Osteocyte (in vitro differentiated cells): ENCODE results near the gene EPHA10. TPM values are rescaled to one million over a fixed set of nuclear protein-coding genes. Genes with fewer than 3 reads are reported as not detected.
"Not testable (repeated sequence)": the region's sequence is repeated elsewhere in the genome, so short reads cannot be mapped to it uniquely, and the experiment has no call there.

Experiments
- DNase-seq: peaks from one replicate; pipeline ENCODE4 v3.0.0; 2021; ENCODE audit warnings: mixed read lengths; ENCODE audit not compliant: unreplicated experiment; ENCODE audit errors: extremely low spot score
- H3K27ac Mint-ChIP-seq: one replicate; pipeline ENCODE4 v1.8.0; 2021; ENCODE audit warnings: mild to moderate bottlenecking, mixed read lengths; ENCODE audit not compliant: unreplicated experiment
- H3K27me3 Mint-ChIP-seq: one replicate; pipeline ENCODE4 v1.8.0; 2021; ENCODE audit warnings: mixed read lengths; ENCODE audit not compliant: unreplicated experiment
- H3K36me3 Mint-ChIP-seq: one replicate; pipeline ENCODE4 v1.8.0; 2021; ENCODE audit warnings: mixed read lengths; ENCODE audit not compliant: unreplicated experiment
- H3K4me1 Mint-ChIP-seq: one replicate; pipeline ENCODE4 v1.8.0; 2021; ENCODE audit warnings: mixed read lengths; ENCODE audit not compliant: unreplicated experiment
- H3K4me3 Mint-ChIP-seq: one replicate; pipeline ENCODE4 v1.8.0; 2021; ENCODE audit warnings: mild to moderate bottlenecking, moderate library complexity, mixed read lengths; ENCODE audit not compliant: unreplicated experiment
- H3K9me3 Mint-ChIP-seq: one replicate; pipeline ENCODE4 v1.8.0; 2021; ENCODE audit warnings: mixed read lengths; ENCODE audit not compliant: unreplicated experiment
- total RNA-seq: library from RNA; stranded (reverse); gene quantifications from 2 replicates; pipeline ENCODE4 v1.2.1, GENCODE V29; 2021
- TF ChIP-seq, protein P1 (sequence below): fragments of 200-600 bp; sonication (generic); IDR thresholded peaks from 2 replicates; pipeline ENCODE4 v1.5.0; 2021; ENCODE audit warnings: antibody characterized with exemption, mild to moderate bottlenecking, moderate library complexity

Gene EPHA10
- total RNA-seq, 1 donor from 2014 or later = not detected

DNA sequence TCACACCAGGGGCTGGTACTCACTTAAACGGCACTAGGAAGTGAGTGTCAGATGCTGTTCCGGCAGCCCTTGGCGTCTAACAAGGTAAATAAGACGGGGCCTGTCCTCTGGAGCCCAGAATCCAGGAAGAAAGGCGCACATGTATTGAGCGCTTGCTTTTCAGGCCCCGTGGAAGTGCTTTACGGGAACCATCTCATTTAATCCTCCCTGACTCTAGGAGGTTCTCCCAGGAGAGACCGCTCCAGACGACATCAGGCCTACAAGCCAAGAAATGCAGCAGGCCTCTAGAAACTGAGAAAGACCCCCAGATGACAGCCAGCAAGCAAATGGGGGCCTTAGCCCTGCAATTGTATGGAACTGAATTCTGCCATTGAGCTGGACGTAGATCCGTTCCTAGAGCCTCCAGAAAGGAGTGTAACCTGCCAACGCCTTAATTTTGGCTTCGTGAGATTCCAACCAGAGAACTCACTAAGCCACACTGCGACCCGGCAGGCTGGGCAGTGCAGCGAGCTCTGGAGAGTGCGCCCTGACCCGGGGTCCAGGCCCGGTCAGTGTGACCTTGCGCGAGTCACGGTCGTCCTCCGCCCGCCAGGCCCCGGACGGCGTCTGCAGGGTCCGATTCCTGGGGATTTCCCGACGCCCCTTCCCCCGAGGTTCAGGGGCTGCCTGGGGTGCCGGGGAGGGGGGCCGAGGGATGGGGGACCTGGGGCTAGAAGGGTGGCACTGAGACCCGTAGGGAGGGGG is 28.2 kb upstream of the EPHA10 start:
- H3K9me3 Mint-ChIP-seq = no peaks in the 10 kb centered on the region
- H3K27ac Mint-ChIP-seq = no peak overlapping the region
- H3K4me1 Mint-ChIP-seq = peaks cover 9% of the 10 kb centered on the region
- H3K4me3 Mint-ChIP-seq = peak overlapping the region; percentile 50
- DNase-seq = no peak
- H3K36me3 Mint-ChIP-seq = no peaks in the 10 kb centered on the region
- peaks cover 29% of the 10 kb centered on the region for H3K27me3 Mint-ChIP-seq
- TF ChIP-seq, protein P1, sequence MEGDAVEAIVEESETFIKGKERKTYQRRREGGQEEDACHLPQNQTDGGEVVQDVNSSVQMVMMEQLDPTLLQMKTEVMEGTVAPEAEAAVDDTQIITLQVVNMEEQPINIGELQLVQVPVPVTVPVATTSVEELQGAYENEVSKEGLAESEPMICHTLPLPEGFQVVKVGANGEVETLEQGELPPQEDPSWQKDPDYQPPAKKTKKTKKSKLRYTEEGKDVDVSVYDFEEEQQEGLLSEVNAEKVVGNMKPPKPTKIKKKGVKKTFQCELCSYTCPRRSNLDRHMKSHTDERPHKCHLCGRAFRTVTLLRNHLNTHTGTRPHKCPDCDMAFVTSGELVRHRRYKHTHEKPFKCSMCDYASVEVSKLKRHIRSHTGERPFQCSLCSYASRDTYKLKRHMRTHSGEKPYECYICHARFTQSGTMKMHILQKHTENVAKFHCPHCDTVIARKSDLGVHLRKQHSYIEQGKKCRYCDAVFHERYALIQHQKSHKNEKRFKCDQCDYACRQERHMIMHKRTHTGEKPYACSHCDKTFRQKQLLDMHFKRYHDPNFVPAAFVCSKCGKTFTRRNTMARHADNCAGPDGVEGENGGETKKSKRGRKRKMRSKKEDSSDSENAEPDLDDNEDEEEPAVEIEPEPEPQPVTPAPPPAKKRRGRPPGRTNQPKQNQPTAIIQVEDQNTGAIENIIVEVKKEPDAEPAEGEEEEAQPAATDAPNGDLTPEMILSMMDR = no peak

DNA sequence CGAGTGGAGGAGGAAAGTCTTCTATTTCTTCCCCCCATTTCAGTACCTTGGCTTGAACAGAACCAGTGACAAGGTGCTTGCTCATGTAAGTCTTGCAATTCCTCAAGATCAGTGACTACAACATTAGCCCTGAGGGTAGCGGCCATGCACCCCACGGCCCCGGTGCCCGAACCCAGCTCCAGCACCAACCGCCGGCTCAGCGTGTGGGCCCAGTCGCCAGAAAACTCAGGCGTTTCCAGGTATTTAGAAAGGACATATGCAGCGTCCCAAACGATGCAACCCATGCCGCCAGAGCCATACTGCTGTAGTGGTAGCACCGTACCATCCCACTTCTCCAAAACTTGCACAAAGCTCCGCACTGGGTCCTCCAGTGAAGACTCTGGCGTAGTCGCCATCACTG is 17.6 kb upstream of the EPHA10 start:
- Mint-ChIP-seq H3K27me3 (peaks cover 21% of the 10 kb centered on the region), H3K4me3 (no peak overlapping the region), H3K9me3 (no peaks in the 10 kb centered on the region), H3K36me3 (no peaks in the 10 kb centered on the region), H3K27ac (no peak overlapping the region), H3K4me1 (no peaks in the 10 kb centered on the region)
- no peak for DNase-seq
- TF ChIP-seq, protein P1 = no peak

DNA sequence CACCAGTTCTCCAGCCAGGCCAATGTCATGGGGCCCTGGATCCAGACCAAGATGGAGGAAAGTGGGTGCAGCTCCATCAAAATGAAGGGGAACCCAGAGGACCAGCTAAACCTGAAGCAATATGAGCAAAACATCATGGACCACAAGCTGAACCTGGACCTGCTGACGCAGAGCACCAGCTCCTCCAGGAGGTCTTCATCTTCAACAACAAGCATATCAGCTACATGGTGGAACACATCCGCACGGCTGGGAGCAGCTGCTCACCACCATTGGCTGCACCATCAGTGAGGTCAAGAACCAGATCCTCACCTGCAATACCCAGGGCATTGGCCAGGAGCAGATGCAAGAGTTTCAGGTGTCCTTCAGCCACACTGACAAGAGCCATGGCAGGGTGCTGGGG is 13.7 kb upstream of the EPHA10 start:
- DNase-seq = no peak

DNA sequence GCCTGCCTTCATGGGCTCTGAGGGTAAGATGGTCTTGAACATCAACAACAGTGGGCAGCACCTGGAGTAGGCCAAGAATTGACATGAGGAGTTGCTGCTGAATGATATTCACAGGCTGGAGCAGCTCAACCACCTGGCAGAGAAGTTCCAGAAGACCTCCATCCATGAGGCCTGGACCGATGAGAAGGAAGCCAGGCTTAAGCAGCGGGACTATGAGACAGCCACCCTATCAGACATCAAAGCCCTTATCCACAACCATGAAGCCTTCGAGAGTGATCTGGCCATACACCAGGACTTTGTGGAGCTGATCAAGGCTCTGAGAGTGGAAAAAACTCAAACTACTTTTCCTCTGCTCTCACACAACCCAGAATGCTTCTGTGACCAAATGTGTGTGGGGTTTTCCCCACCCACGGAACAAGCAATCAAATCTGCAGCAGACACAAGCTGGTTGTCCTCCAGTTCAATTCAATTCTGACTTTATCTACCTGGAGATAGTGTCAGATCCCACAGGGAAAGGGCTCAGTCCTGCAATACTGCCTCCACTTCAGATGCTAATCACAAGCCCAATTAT is 12.1 kb upstream of the EPHA10 start:
- Mint-ChIP-seq H3K4me1 (no peaks in the 10 kb centered on the region), H3K27ac (no peak overlapping the region), H3K27me3 (peaks cover 9% of the 10 kb centered on the region), H3K9me3 (peaks cover 3% of the 10 kb centered on the region), H3K4me3 (no peak overlapping the region), H3K36me3 (no peaks in the 10 kb centered on the region)
- no peak for DNase-seq
- TF ChIP-seq, protein P1 = no peak

More for the DNA sequence above, 13.7 kb upstream of the EPHA10 start:
- Mint-ChIP-seq H3K27ac (no peak overlapping the region), H3K4me3 (no peak overlapping the region), H3K4me1 (no peaks in the 10 kb centered on the region), H3K27me3 (peaks cover 13% of the 10 kb centered on the region), H3K36me3 (no peaks in the 10 kb centered on the region), H3K9me3 (peaks cover 3% of the 10 kb centered on the region)
- TF ChIP-seq, protein P1 = no peak

DNA sequence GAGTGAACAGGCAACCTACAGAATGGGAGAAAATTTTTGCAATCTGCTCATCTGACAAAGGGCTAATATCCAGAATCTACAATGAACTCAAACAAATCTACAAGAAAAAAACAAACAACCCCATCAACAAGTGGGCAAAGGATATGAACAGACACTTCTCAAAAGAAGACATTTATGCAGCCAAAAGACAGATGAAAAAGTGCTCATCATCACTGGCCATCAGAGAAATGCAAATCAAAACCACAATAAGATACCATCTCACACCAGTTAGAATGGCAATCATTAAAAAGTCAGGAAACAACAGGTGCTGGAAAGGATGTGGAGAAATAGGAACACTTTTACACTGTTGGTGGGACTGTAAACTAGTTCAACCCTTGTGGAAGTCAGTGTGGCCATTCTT is 6.5 kb upstream of the EPHA10 start:
- H3K27me3 Mint-ChIP-seq = peaks cover 28% of the 10 kb centered on the region
- not testable (repeated sequence) for H3K4me1 Mint-ChIP-seq

More for the DNA sequence above, 6.5 kb upstream of the EPHA10 start:
- DNase-seq, H3K36me3 Mint-ChIP-seq, H3K27ac Mint-ChIP-seq, H3K9me3 Mint-ChIP-seq, H3K4me3 Mint-ChIP-seq: not testable (repeated sequence)
